B cell (primary cell): ENCODE data around the gene CDADC1. TPM values are rescaled to one million over a fixed set of nuclear protein-coding genes. Genes with fewer than 3 reads are reported as not detected.
A peak's percentile ranks its signal among the peaks of the same experiment; 100 is the strongest.

Source experiments
- ATAC-seq: fragments of 200-7000 bp; cut with Tn5 transposase; one replicate; pipeline ENCODE4 v1.10.0; 2021; ENCODE audit warnings: low read depth, mild to moderate bottlenecking, moderate number of reproducible peaks, moderate library complexity
- CTCF ChIA-PET: fragments of 350-600 bp; sonication (Branson Sonifier 250); formaldehyde crosslinking; loops from one replicate; lab custom pipeline; 2021; ENCODE audit warnings: antibody characterized with exemption, inconsistent platforms; lab: Charles Lee
- POLR2A ChIA-PET: fragments of 350-600 bp; sonication (Branson Sonifier 250); formaldehyde crosslinking; loops from one replicate; lab custom pipeline; 2021; ENCODE audit warnings: antibody characterized with exemption; lab: Charles Lee
- DNase-seq: peaks from one replicate; pipeline ENCODE4 v3.0.0; 2013
- H2AFZ ChIP-seq: 2 replicates; pipeline ENCODE4 v1.6.1; 2012; ENCODE audit warnings: mild to moderate bottlenecking, low read depth, low read length; ENCODE audit not compliant: insufficient read depth, poor library complexity, severe bottlenecking
- H3K27ac ChIP-seq, 2 donors: 1 replicate in 1 of 2; 2 replicates in 1 of 2; pipeline ENCODE4 v1.5.1; 2012 to 2013; ENCODE audit warnings: low read length in 2 of 2, mild to moderate bottlenecking in 2 of 2, moderate library complexity in 1 of 2
- H3K27me3 ChIP-seq, 4 experiments: fragments of 200-600 bp in 1 of 4; sonication (generic) in 1 of 4; replicated peaks in 1 of 4; 1 replicate in 2 of 4; 2 replicates in 2 of 4; pipeline versions ENCODE4 v1.6.1 to v1.7.0; 2013 to 2016; ENCODE audit warnings: low read length in 3 of 4, mild to moderate bottlenecking in 2 of 4, mixed read lengths in 1 of 4, moderate library complexity in 1 of 4; ENCODE audit not compliant: insufficient read depth in 4 of 4, control insufficient read depth in 3 of 4; ENCODE audit errors: control extremely low read depth in 1 of 4
- H3K36me3 ChIP-seq, 2 experiments: replicated peaks in 1 of 2; 1 replicate in 1 of 2; 2 replicates in 1 of 2; pipeline versions ENCODE4 v1.6.1 to v1.7.1; 2013; ENCODE audit warnings: low read length in 1 of 2; ENCODE audit not compliant: insufficient read depth in 2 of 2, control insufficient read depth in 1 of 2; ENCODE audit errors: control extremely low read depth in 1 of 2, extremely low read depth in 1 of 2
- H3K4me1 ChIP-seq, 2 donors: fragments of 200-600 bp in 1 of 2; sonication (generic) in 1 of 2; 1 replicate in 1 of 2; 2 replicates in 1 of 2; pipeline versions ENCODE4 v1.5.1 to v1.6.1; 2013 to 2017; ENCODE audit warnings: low read length in 2 of 2; ENCODE audit not compliant: control insufficient read depth in 2 of 2, insufficient read depth in 2 of 2
- H3K4me2 ChIP-seq: replicated peaks from 2 replicates; pipeline ENCODE3; 2012; ENCODE audit warnings: mild to moderate bottlenecking, low read depth, low read length; ENCODE audit not compliant: poor library complexity, severe bottlenecking
- H3K4me3 ChIP-seq, 5 experiments: fragments of 200-600 bp in 1 of 5; sonication (generic) in 1 of 5; 1 replicate in 3 of 5; 2 replicates in 2 of 5; pipeline versions ENCODE4 v1.5.1 to v1.7.0; 2011 to 2016; ENCODE audit warnings: low read length in 4 of 5, mild to moderate bottlenecking in 4 of 5, low read depth in 2 of 5, control low read depth in 1 of 5, moderate library complexity in 1 of 5; ENCODE audit not compliant: insufficient read depth in 1 of 5; ENCODE audit errors: control extremely low read depth in 1 of 5, extremely low read depth in 1 of 5
- H3K79me2 ChIP-seq: fragments of 200-600 bp; sonication (generic); one replicate; pipeline ENCODE4 v1.6.0; 2016; ENCODE audit warnings: low read length; ENCODE audit not compliant: control insufficient read depth, insufficient read depth
- H3K9ac ChIP-seq: fragments of 200-600 bp; sonication (generic); 2 replicates; pipeline ENCODE4 v1.6.1; 2017; ENCODE audit warnings: mild to moderate bottlenecking, low read length, moderate library complexity
- H3K9me3 ChIP-seq, 3 donors: one replicate each; pipeline versions ENCODE4 v1.6.1 to v1.7.1; 2013; ENCODE audit warnings: low read length in 2 of 3; ENCODE audit not compliant: control insufficient read depth in 2 of 3, insufficient read depth in 1 of 3; ENCODE audit errors: control extremely low read depth in 1 of 3
- H4K20me1 ChIP-seq: 2 replicates; pipeline ENCODE4 v1.6.0; 2012; ENCODE audit warnings: mild to moderate bottlenecking, low read length; ENCODE audit not compliant: insufficient read depth, control insufficient read depth, poor library complexity, severe bottlenecking
- H3K27ac Mint-ChIP-seq: one replicate; pipeline ENCODE4 v1.8.0; 2021; ENCODE audit warnings: mixed read lengths
- H3K27me3 Mint-ChIP-seq: one replicate; pipeline ENCODE4 v1.8.0; 2021; ENCODE audit warnings: mixed read lengths
- H3K4me1 Mint-ChIP-seq: one replicate; pipeline ENCODE4 v1.8.0; 2021; ENCODE audit warnings: mixed read lengths
- H3K4me3 Mint-ChIP-seq: one replicate; pipeline ENCODE4 v1.8.0; 2021; ENCODE audit warnings: mixed read lengths
- H3K9me3 Mint-ChIP-seq: one replicate; pipeline ENCODE4 v1.8.0; 2022; ENCODE audit warnings: mixed read lengths; ENCODE audit not compliant: insufficient read depth
- EZH2 ChIP-seq: IDR thresholded peaks from 2 replicates; pipeline ENCODE4 v1.6.1; 2012; ENCODE audit warnings: borderline replicate concordance, low read depth, mild to moderate bottlenecking, moderate library complexity, low read length; ENCODE audit not compliant: insufficient read depth, poor library complexity, severe bottlenecking
- WGBS: methylation state at CpG from one replicate; pipeline ENCODE4 v1.1.5; 2013; ENCODE audit warnings: missing lambda C conversion rate; ENCODE audit not compliant: insufficient coverage; 5-methylcytosine and 5-hydroxymethylcytosine counted together
- intact Hi-C: fragments of 100-400 bp; cut with micrococcal nuclease; formaldehyde crosslinking; loops from one replicate; pipeline ENCODE4 v1.10.0; 2022
- polyA plus RNA-seq: library from polyadenylated mRNA; depleted of rRNA; stranded (reverse); fragments of >200 nt; gene quantifications from 2 replicates; pipeline ENCODE4 v1.2.3, GENCODE V29; 2012
- total RNA-seq, 2 donors: library from RNA; stranded (reverse); fragments of 120-200 nt in 1 of 2; gene quantifications; 1 replicate in 1 of 2; 2 replicates in 1 of 2; pipeline versions ENCODE4 v1.2.3 to v1.2.4, GENCODE V29; 2013 to 2022
- TF ChIP-seq, protein P1 (sequence below): fragments of 200-600 bp; IDR thresholded peaks from one replicate; pipeline ENCODE4 v1.8.0; 2022; ENCODE audit warnings: antibody characterized with exemption, mild to moderate bottlenecking

Gene CDADC1
- total and polyA plus RNA-seq, 2 donors (not counting 1 experiment from before 2014, with no cell fraction given) = 3.0 to 14.5 TPM

DNA sequence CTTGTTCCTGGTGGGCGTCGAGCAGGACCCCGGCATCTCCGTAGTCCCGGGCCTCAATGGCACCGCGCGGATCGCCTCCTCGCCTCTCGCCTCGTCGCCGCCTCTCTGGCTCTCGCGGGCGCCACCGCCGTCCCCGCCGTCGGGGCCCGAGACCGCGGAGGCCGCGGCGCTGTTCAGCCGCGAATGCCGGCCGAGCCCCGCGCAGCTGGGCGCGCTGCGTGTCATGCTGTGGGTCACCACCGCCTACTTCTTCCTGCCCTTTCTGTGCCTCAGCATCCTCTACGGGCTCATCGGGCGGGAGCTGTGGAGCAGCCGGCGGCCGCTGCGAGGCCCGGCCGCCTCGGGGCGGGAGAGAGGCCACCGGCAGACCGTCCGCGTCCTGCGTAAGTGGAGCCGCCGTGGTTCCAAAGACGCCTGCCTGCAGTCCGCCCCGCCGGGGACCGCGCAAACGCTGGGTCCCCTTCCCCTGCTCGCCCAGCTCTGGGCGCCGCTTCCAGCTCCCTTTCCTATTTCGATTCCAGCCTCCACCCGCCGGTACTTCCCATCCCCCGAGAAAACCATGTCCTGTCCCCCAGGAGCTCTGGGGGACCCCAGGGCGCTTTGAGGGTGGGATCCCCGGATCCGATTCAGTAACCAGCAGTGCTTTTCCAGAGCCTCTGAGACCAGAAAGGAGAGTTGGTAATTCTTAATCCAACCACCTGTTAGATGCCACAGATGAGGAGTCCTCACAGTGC lies 26.7 kb upstream of the CDADC1 start:
- Histone ChIP-seq H3K4me2 (peak overlapping the region; percentile 76), H4K20me1 (no peaks in the 10 kb centered on the region), H3K9me3 (peaks cover 0 to 22% (median 0%) of the 10 kb centered on the region in 3 donors), H3K36me3 (no peaks in the 10 kb centered on the region), H3K4me1 (peaks cover 15 to 22% of the 10 kb centered on the region in 2 donors), H3K4me3 (peak overlapping the region in 3 of 5 experiments; percentile 40 to 62 (median 41)), H3K27me3 (peaks cover 0 to 44% (median 30%) of the 10 kb centered on the region in 4 experiments), H3K9ac (peak overlapping the region; percentile 50), H3K27ac (no peak overlapping the region), H2AFZ (peak overlapping the region; percentile 78), H3K79me2 (no peaks in the 10 kb centered on the region)
- TF ChIP-seq, protein P1, sequence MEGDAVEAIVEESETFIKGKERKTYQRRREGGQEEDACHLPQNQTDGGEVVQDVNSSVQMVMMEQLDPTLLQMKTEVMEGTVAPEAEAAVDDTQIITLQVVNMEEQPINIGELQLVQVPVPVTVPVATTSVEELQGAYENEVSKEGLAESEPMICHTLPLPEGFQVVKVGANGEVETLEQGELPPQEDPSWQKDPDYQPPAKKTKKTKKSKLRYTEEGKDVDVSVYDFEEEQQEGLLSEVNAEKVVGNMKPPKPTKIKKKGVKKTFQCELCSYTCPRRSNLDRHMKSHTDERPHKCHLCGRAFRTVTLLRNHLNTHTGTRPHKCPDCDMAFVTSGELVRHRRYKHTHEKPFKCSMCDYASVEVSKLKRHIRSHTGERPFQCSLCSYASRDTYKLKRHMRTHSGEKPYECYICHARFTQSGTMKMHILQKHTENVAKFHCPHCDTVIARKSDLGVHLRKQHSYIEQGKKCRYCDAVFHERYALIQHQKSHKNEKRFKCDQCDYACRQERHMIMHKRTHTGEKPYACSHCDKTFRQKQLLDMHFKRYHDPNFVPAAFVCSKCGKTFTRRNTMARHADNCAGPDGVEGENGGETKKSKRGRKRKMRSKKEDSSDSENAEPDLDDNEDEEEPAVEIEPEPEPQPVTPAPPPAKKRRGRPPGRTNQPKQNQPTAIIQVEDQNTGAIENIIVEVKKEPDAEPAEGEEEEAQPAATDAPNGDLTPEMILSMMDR = no peak
- TF ChIP-seq EZH2 = peak; percentile 62
- no peak for DNase-seq
- Mint-ChIP-seq H3K27ac (no peak overlapping the region), H3K4me1 (peaks cover 21% of the 10 kb centered on the region), H3K4me3 (peak overlapping the region; percentile 78), H3K9me3 (no peaks in the 10 kb centered on the region), H3K27me3 (peaks cover 65% of the 10 kb centered on the region)
- ChIA-PET POLR2A (no interaction called here), CTCF (no interaction called here)
- WGBS = 15% methylated on average over 70 of the region's 73 CpGs
- intact Hi-C loops = no loop called here
- no peak for ATAC-seq

DNA sequence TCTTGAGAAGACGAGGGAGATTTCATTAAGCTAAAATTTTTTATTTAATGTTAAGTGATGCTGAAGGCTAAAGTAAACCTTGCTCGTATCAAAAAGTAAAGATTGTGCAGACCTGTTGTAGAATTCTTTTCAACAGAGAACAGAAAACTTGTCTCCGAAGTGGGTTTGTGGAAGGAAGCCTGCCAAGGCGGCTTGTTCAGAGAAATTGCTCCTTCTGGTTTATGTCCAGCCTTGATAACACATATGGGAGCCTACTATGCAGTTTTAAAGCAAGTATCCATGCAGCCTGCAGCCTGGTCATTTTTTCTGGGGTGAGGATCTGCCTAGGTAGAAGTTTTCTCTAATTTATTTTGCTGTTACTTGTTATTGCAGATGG lies 26.1 kb upstream of the CDADC1 start:
- no peaks in the 10 kb centered on the region for H4K20me1 ChIP-seq
- ATAC-seq = no peak

More for the DNA sequence above, 26.1 kb upstream of the CDADC1 start:
- H3K9me3 Mint-ChIP-seq = no peaks in the 10 kb centered on the region
- intact Hi-C loops = no loop called here
- no peaks in the 10 kb centered on the region for H3K79me2 ChIP-seq
- H3K36me3 ChIP-seq = no peaks in the 10 kb centered on the region
- H3K4me2 ChIP-seq = no peak overlapping the region
- H3K27ac Mint-ChIP-seq = no peak overlapping the region
- H3K4me1 Mint-ChIP-seq = peaks cover 15% of the 10 kb centered on the region
- peaks cover 0 to 47% (median 30%) of the 10 kb centered on the region in 4 experiments for H3K27me3 ChIP-seq
- TF ChIP-seq, protein P1 = no peak
- TF ChIP-seq EZH2 = no peak
- H3K9me3 ChIP-seq = peaks cover 0 to 18% (median 0%) of the 10 kb centered on the region in 3 donors
- no peak overlapping the region for H3K27ac ChIP-seq
- no peak for DNase-seq
- WGBS = 94% methylated on average over 3 of the region's 4 CpGs
- H3K4me1 ChIP-seq = peaks cover 9 to 19% of the 10 kb centered on the region in 2 donors
- CTCF ChIA-PET = no interaction called here
- POLR2A ChIA-PET = no interaction called here
- peak overlapping the region; percentile 73 for H3K4me3 Mint-ChIP-seq
- no peak overlapping the region for H2AFZ ChIP-seq
- H3K27me3 Mint-ChIP-seq = peaks cover 62% of the 10 kb centered on the region
- no peak overlapping the region for H3K4me3 ChIP-seq
- H3K9ac ChIP-seq = no peak overlapping the region
